Activated naive CD4-positive, alpha-beta T cell treated with anti-CD3 and anti-CD28 coated beads, Interleukin-2, amount 50 U/mL, for 72 hours (primary cell): ENCODE measurements around the gene LRCH2. TPM values are rescaled to one million over a fixed set of nuclear protein-coding genes. Genes with fewer than 3 reads are reported as not detected.
"Not testable (repeated sequence)": the region's sequence is repeated elsewhere in the genome, so short reads cannot be mapped to it uniquely, and the experiment has no call there.

Source experiments
- ATAC-seq, 2 donors: fragments of 150-1000 bp; cut with Tn5 transposase; 2 replicates each; pipeline ENCODE4 v1.10.0; 2021; ENCODE audit warnings: mild to moderate bottlenecking in 2 of 2, moderate library complexity in 2 of 2
- DNase-seq, 2 donors: peaks; one replicate each; pipeline ENCODE4 v3.0.0; 2021 to 2022; ENCODE audit warnings: low spot score in 2 of 2
- H3K27ac Mint-ChIP-seq, 2 donors: one replicate each; pipeline ENCODE4 v1.8.0; 2022; ENCODE audit warnings: mild to moderate bottlenecking in 2 of 2, mixed read lengths in 2 of 2
- H3K36me3 Mint-ChIP-seq, 2 donors: one replicate each; pipeline ENCODE4 v1.8.0; 2022; ENCODE audit warnings: mixed read lengths in 2 of 2
- H3K9me3 Mint-ChIP-seq, 2 donors: one replicate each; pipeline ENCODE4 v1.8.0; 2022; ENCODE audit warnings: mixed read lengths in 2 of 2
- total RNA-seq, 2 donors: library from RNA; stranded (reverse); gene quantifications; one replicate each; pipeline ENCODE4 v1.2.3, GENCODE V29; 2022

Gene LRCH2
- total RNA-seq, 2 donors from 2014 or later: not detected

DNA sequence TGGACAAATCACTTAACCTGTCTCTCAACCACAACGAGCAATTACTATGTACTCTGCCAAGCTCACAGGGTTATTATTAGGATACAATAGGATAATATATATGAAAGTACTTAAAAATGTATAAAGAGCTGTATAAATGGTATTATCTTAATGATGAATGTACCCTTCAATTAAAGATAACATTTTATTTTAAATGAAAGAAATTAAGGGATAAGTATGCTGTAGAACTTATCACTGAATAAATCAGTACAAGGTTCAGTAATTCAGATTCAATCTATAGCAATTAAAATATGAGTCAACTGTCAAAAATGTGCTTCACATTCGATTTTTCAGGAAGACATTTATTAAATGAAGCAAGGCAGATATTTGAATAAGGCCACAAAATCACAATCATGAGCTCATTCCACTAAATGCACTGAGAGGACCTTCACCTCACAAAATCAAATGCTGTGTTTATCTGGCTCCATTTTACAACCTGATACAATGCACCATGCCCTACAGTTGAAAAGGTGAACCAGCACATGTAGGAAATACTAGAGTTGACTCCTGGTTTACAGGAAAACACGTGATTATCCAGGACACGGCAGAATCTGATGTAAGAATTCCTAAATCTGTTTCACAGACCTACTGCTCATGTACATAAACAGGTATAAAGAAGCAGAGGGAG lies 4.4 kb downstream of the LRCH2 start:
- Mint-ChIP-seq H3K27ac (no peak overlapping the region), H3K9me3 (no peaks in the 10 kb centered on the region)
- ATAC-seq: no peak

DNA sequence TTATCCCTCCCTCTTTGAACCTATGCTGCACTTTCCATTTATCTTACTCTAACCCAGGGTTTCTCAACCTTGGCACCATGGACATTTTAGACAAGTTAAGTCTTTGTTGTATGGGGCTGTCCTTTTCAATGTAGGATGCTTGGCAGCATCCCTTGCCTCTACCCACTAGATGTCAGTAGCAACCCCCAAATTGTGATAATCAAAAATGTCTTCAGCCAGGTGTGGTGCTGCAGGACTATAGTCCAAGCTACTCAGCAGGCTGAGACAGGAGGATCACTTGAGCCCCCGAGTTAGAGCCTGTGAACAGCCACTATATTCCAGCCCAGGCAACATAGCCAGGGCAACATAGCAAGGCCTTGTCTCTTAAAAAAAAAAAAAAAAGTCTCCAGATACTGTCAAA lies 7.0 kb downstream of the LRCH2 start:
- Mint-ChIP-seq H3K9me3 (no peaks in the 10 kb centered on the region), H3K27ac (no peak overlapping the region), H3K36me3 (no peaks in the 10 kb centered on the region)
- DNase-seq: no peak
- no peak for ATAC-seq

More for the DNA sequence above, 4.4 kb downstream of the LRCH2 start:
- DNase-seq: no peak
- H3K36me3 Mint-ChIP-seq: no peaks in the 10 kb centered on the region

DNA sequence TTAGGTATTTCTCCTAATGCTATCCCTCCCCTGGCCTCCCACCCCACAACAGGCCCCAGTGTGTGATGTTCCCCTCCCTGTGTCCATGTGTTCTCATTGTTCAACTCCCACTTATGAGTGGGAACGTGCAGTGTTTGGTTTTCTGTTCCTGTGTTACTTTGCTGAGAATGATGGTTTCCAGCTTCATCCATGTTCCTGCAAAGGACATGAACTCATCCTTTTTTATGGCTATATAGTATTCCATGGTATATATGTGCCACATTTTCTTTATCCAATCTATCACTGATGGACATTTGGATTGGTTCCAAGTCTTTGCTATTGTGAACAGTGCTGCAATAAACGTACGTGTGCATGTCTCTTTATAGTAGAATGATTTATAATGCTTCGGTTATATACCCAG lies 16.6 kb downstream of the LRCH2 start:
- DNase-seq, H3K36me3 Mint-ChIP-seq, ATAC-seq, H3K27ac Mint-ChIP-seq, H3K9me3 Mint-ChIP-seq: not testable (repeated sequence)

DNA sequence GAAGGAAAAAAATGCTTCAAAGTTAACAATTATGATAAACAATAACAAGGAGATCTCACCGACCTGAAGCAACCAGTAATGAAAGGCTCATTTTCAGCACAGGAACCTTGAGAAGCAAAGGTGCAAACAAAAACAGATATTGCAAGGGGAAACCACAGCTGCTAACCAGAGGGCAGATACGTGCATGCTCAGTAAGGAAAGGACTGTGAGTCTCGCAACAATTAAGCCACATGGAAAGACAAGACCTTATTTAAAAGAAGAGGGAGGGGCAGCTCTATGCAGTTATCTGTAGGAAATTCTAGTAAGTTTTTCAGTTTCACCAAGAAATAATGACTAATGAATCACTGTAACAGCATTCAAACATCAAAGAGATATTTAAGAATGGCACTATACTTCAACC lies 19.3 kb downstream of the LRCH2 start:
- DNase-seq (no peak), ATAC-seq (no peak)
- H3K36me3 Mint-ChIP-seq: no peaks in the 10 kb centered on the region
- H3K9me3 Mint-ChIP-seq: no peaks in the 10 kb centered on the region
- H3K27ac Mint-ChIP-seq: no peak overlapping the region

DNA sequence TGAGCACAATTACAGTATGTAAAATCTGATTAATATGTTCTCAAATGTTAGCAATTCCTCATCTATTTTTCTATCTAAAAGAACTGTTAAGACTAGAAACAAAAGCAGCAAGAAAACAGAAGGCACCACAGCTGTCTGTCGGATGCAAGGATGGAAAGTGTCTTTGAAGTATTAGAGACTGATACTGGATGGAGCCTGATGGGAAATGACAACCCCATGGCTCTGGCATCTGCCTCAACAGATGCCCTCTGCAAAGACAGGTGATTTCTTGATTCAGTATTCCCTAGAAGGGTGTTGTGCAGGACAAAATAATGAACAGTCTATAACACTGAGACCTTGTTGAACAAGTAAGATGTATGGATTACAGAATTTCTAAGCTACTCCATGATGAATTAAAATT lies 19.7 kb downstream of the LRCH2 start:
- Mint-ChIP-seq H3K27ac (no peak overlapping the region), H3K36me3 (no peaks in the 10 kb centered on the region), H3K9me3 (no peaks in the 10 kb centered on the region)
- ATAC-seq: no peak
- no peak for DNase-seq

DNA sequence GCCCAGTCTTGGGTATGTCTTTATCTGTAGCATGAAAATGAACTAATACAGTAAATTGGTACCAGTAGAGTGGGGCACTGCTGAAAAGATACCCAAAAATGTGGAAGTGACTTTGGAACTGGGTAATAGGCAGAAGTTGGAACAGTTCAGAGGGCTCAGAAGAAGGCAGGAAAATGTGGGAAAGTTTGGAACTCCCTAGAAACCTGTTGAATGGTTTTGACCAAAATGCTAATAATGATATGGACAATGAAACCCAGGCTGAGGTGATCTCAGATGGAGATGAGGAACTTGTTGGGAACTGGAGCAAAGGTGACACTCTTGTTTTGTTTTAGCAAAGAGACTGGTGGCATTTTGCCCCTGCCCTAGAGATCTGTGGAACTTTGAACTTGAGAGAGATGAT lies 24.3 kb downstream of the LRCH2 start:
- not testable (repeated sequence) for DNase-seq, H3K9me3 Mint-ChIP-seq, H3K36me3 Mint-ChIP-seq, ATAC-seq, H3K27ac Mint-ChIP-seq

DNA sequence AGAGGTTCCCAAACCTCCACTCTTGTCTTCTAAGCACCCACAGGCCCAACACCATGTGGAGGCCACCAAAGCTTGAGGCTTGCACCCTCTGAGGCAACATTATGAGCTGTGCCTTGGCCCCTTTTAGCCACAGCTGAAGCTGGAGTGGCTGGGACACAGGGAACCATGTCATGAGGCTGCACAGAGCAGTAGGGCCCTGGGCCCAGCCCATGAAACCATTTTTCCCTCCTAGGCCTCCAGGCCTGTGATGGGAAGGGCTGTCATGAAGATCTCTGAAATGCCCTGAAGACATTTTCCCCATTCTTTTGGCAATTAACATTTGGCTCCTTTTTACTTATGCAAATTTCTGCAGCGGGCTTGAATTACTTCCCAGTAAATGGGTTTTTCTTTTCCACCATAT lies 29.9 kb downstream of the LRCH2 start:
- Mint-ChIP-seq H3K27ac (no peak overlapping the region), H3K36me3 (no peaks in the 10 kb centered on the region), H3K9me3 (peaks cover 4 to 16% of the 10 kb centered on the region in 2 donors)
- DNase-seq (no peak), ATAC-seq (no peak)

DNA sequence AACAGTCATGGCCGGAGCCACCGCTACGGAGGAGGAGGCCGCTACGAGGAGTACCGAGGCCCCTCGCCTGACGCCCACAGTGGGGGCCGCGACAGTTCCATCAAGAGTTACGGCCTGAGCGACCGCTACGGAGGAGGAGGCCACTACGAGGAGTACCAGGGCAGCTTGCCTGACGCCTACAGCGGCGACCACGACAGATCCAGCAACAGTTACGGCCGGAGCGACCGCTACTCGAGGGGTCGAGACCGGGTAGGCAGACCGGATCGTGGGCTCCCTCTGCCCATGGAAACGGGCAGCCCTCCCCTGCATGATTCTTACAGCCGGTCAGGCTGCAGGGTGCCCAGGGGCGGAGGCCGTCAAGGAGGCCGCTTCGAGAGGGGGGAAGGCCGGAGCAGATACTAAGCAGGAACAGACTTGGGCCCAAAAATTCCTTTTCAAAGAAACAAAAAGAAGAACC lies 41.6 kb downstream of the LRCH2 start:
- DNase-seq: no peak
- Mint-ChIP-seq H3K27ac (no peak overlapping the region), H3K36me3 (peaks cover 0 to 11% of the 10 kb centered on the region in 2 donors), H3K9me3 (peaks cover 5% of the 10 kb centered on the region in 2 donors)
- no peak for ATAC-seq

DNA sequence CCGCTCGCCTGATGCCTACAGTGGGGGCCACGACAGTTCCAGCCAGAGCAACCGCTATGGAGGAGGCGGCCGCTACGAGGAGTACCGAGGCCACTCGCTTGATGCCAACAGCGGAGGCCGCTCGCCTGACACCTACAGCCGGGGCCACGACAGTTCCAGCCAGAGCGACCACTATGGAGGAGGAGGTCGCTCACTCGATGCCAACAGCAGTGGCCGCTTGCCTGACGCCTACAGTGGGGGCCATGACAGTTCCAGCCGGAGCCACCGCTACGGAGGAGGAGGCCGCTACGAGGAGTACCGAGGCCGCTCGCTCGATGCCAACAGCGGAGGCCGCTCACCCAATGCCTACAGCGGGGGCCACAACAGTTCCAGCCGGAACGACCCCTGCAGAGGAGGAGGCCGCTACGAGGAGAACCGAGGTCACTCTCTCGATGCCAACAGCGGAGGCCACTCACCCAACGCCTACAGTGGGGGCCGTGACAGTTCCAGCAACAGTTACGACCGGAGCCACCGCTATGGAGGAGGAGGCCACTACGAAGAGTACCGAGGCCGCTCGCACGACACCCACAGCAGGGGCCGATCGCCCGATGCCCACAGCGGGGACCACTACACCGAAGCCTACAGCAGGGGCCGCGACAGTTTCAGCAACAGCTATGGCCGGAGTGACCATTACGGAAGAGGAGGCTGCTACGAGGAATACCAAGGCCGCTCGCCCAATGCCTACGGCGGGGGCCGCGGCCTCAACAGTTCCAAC lies 42.2 kb downstream of the LRCH2 start:
- H3K9me3 Mint-ChIP-seq: peaks cover 1 to 5% of the 10 kb centered on the region in 2 donors
- no peak overlapping the region for H3K27ac Mint-ChIP-seq
- ATAC-seq (no peak), DNase-seq (no peak)
- peaks cover 0 to 9% of the 10 kb centered on the region in 2 donors for H3K36me3 Mint-ChIP-seq

DNA sequence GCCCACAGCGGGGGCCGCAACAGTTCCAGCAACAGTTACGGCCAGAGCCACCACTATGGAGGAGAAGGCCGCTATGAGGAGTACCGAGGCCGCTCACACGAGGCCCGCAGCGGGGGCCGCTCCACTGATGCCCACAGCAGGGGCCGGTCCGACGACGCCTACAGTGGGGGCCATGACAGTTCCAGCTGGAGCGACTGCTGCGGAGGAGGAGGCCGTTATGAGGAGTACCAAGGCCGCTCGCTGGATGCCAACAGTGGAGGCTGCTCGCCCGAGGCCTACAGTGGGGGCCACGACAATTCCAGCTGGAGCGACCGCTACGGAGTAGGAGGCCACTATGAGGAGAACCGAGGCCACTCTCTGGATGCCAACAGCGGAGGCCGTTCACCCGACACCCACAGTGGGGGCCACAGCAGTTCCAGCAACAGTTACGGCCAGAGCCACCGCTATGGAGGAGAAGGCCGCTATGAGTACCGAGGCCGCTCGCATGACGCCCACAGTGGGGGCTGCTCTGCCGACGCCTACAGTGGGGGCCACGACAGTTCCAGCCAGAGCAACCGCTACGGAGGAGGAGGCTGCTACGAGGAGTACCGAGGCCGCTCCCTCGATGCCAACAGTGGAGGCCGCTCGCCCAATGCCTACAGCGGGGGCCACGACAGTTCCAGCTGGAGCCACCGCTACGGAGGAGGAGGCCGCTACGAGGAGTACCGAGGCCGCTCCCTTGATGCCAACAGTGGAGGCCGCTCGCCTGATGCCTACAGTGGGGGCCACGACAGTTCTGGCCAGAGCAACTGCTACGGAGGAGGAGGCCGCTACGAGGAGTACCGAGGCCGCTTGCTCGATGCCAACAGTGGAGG lies 43.0 kb downstream of the LRCH2 start:
- Mint-ChIP-seq H3K9me3 (peaks cover 0 to 5% of the 10 kb centered on the region in 2 donors), H3K27ac (no peak overlapping the region), H3K36me3 (peaks cover 0 to 7% of the 10 kb centered on the region in 2 donors)
- ATAC-seq (no peak), DNase-seq (no peak)

DNA sequence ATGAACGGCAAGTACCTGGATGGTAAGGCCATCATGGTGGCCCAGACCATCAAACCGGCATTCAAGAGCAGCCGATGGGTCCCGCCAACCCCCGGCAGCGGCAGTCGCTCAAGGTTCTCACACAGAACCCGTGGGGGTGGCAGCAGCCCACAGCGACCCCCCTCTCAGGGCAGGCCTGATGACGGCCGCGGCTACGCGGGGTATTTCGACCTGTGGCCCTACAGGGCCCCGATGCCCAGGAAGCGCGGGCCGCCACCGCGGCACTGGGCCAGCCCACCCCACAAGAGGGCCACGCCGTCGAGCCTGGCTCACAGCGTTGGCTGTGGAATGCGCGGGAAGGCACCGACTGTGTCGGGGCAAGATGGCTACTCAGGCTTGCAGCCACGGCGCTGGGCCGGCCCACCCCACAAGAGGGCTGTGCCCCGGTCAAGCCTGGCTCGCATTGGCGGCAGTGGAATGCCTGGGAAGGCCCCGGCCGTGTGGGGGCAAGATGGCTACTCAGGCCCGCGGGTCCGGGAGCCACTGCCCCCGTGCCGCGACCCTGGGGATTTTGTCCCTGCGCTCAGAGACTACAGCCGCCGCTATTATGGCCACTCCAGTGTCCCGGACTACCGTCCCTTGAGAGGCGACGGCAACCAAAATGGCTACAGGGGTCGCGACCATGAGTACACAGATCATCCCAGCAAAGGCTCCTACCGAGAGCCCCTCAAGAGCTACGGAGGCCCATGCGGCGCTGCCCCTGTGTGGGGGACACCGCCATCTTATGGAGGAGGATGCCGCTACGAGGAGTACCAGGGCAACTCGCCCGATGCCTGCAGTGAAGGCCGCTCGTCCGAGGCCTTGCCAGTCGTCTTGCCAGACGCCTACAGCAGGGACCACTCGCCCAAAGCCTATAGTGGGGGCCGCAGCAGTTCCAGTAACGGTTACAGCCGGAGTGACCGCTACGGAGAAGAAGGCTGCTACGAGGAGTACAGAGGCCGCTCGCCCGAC lies 44.0 kb downstream of the LRCH2 start:
- Mint-ChIP-seq H3K36me3 (peaks cover 0 to 7% of the 10 kb centered on the region in 2 donors), H3K9me3 (peaks cover 0 to 5% of the 10 kb centered on the region in 2 donors), H3K27ac (no peak overlapping the region)
- ATAC-seq: no peak
- DNase-seq: no peak

DNA sequence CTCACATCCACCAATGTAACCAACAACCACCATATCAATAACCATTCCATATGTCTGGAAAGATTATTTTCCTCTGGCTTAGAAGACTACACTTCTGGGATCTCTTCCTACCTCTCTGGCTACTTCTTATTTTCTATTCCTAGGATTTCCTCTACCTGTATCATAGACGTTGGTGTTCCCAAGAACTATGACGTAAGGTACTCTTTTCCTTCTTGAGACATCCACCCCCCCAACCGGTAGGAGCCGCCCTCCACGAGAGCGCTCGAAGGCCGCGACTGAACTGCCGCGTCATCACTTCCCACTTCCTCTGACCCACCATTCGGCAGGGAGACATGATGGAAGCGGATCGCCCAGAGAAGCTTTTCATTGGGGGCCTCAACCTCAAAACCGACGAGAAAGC lies 44.8 kb downstream of the LRCH2 start, which contains the start of gene RBMXL3:
TSS of gene RBMXL3 (plus strand) at position 301 of the 400 bp plus-strand sequence. CDS start at position 333, 32 bp downstream.
- H3K27ac Mint-ChIP-seq: peak within 1 kb of the TSS in 1 of 2 donors; percentile 19
- ATAC-seq (no peak), DNase-seq (no peak)
- H3K9me3 Mint-ChIP-seq: peaks cover 0 to 5% of the 10 kb centered on the region in 2 donors
- peaks cover 0 to 7% of the 10 kb centered on the region in 2 donors for H3K36me3 Mint-ChIP-seq

DNA sequence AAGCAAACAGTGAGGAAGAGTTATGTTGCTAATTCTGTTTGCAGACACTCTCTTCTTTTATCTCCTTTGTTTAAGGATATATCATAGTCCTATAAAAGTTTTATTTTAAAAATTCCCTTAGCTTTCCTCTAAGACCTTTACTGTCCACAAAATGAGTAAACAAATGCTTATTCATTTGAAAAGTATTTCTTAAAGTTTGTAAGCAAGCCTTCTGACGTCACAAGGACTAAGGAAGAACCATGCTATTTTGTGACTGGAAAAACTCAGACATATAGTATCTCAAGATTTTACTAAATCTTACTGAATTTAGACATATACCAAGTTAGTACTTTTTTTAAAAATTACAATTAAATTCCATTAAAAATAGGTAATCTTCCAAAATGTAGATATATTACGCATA lies 49.9 kb downstream of the LRCH2 start:
- H3K36me3 Mint-ChIP-seq: peaks cover 0 to 3% of the 10 kb centered on the region in 2 donors
- H3K27ac Mint-ChIP-seq: no peak overlapping the region

DNA sequence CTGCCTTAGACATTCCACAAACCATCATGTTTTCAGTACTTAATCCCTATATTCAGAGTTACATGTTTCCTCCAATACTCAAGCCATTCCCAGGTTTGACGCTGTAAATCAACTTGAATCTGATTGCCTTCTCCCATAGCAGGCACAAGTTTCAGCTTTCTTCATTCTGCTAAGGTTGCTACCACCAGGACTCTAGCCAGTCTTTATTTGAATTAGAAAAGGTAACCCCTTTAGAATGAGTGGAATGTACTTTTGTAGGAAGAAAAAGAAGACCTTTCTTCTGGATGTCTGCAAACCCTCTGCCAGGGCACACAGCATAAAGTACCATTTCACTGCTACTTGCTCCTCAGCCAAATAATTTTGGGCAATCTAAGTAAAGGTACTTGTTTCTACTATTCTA lies 55.4 kb downstream of the LRCH2 start:
- no peak overlapping the region for H3K27ac Mint-ChIP-seq

More for the DNA sequence above, 49.9 kb downstream of the LRCH2 start:
- DNase-seq: no peak
- peaks cover 0 to 2% of the 10 kb centered on the region in 2 donors for H3K9me3 Mint-ChIP-seq
- no peak for ATAC-seq

DNA sequence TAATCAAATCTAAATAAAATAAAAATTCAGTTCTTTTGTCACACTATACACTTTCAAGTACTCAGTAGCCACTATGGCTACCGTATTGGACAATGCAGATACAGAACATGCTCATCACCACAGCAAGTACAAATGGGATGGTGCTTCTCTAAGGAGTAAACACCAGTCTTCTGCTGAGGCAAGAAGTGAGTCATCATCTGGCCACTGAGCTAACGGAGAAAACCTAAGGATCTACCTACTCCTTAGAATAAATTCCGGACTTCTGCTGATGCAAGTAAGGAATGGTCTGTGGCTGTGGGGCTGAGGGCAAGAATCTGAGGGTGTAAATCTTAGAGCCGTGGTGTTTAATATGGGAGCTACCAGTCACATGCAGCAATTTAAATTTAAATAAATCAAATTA lies 56.0 kb downstream of the LRCH2 start:
- no peak for ATAC-seq
- Mint-ChIP-seq H3K36me3 (no peaks in the 10 kb centered on the region), H3K9me3 (peaks cover 0 to 4% of the 10 kb centered on the region in 2 donors), H3K27ac (no peak overlapping the region)
- DNase-seq: no peak

More for the DNA sequence above, 55.4 kb downstream of the LRCH2 start:
- DNase-seq (no peak), ATAC-seq (no peak)
- Mint-ChIP-seq H3K9me3 (peaks cover 0 to 4% of the 10 kb centered on the region in 2 donors), H3K36me3 (no peaks in the 10 kb centered on the region)

DNA sequence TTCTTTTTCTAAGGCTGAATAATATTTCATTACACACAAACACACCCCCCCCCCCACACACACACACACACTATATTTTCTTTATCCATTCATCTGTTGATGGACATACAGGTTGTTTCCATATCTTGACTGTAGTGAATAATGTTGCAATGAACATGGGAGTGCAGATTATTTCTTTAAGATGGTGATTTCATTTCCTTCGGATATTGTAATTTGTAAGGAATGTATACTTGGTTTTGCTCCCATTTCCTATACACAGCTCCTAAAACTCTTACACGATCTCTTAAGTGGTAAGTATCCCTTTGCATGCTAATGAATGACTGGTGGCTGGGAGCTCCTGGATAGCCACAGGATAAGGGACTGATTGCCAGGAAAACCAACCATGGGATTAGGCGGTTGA lies 59.3 kb downstream of the LRCH2 start:
- H3K27ac Mint-ChIP-seq: no peak overlapping the region
- peaks cover 0 to 4% of the 10 kb centered on the region in 2 donors for H3K9me3 Mint-ChIP-seq
- ATAC-seq (no peak), DNase-seq (no peak)
- no peaks in the 10 kb centered on the region for H3K36me3 Mint-ChIP-seq
